ENCODE measurements around the gene ASCC1.

ASCC1 gene

DNA sequence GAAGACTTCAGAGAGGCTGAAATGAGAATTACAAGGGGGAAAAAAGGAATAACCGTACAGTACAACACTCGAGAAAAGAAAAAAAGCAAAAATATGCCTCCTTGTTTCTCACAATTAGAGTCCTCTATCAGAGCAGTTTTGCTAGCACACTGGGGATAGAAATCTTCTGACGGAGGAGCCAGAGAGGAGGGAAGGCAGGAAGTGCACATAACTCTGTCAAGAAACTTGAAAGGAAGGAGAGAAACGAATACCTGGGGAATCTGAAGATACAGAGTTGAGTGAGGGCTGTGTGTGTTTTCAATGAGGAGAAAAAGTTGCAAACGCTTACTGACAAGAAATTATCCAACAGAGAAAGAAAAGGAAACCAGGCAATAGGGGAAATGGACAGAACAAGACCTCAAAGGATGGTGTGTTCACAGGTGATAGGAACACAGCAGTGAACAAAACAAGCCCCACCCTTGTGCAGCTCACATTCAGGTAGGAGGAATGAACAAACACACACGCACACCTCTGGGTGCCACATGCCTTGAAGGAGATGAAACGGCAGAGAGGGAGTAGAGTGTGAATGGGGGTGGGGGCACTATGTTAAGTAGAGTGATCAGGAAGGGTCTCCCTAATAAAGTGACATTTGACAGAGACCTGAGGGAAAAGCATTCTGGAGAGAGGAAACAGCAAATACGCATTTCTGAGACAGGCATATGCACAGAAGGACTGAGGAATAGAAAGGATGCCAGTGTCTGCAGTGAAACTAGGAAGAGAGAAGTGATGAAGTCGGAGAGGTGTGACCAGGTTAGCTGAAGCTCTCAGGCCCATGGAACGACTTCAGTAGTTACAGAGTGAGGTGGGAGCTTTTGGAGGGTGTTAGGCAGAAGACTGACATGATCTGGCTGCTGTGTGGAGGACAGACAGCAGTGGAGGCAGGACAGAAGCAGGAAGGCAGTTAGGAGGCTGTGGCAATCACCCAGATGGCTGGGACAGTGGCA, 81.0 kb downstream of the ASCC1 start:
- no peak for DNase-seq (ENCODE audit: low read depth)
- H3K4me3 ChIP-seq (ENCODE audit: low read depth, low read length), result no peak overlapping the region
- in situ Hi-C loops (cut with HindIII; ENCODE audit: low sequenced_read_pairs), result no loop called here
- TF ChIP-seq CTCF (IDR thresholded peaks at IDR 0.05; ENCODE audit: low read depth, low read length, missing control alignments), result no peak

- DNase-seq (ENCODE audit: low read depth), result peak; percentile 40
- H3K4me3 ChIP-seq (ENCODE audit: low read depth, low read length), result no peak overlapping the region
- no peak for TF ChIP-seq CTCF (IDR thresholded peaks at IDR 0.05; ENCODE audit: low read depth, low read length, missing control alignments)
- in situ Hi-C loops (cut with HindIII; ENCODE audit: low sequenced_read_pairs), result no loop called here
Observed at GRCh38 chr10:72133517-72133916, 82.6 kb downstream of the ASCC1 start.

DNA sequence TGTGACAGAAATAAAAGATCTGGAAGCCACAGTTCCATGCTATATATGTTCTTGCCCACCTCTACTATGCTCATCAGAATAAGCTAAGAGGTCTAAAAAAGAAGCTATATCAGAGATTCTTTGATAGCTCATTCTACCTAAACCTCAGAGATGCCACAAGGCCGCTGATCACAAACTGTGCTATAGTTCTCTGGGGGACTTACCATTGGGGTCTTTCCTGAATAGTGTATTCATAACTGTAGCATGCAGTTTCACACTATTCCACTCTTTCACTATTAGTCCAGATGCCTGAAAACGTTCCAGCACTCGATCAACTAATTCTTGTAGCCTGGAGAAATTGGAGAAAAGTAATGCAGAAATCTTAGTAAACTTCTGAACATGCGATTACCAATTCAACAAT, 83.2 kb downstream of the ASCC1 start:
- H3K4me3 ChIP-seq (ENCODE audit: low read depth, low read length), result no peak overlapping the region
- no peak for TF ChIP-seq CTCF (IDR thresholded peaks at IDR 0.05; ENCODE audit: low read depth, low read length, missing control alignments)
- DNase-seq (ENCODE audit: low read depth), result no peak
- in situ Hi-C loops (cut with HindIII; ENCODE audit: low sequenced_read_pairs), result no loop called here

DNA sequence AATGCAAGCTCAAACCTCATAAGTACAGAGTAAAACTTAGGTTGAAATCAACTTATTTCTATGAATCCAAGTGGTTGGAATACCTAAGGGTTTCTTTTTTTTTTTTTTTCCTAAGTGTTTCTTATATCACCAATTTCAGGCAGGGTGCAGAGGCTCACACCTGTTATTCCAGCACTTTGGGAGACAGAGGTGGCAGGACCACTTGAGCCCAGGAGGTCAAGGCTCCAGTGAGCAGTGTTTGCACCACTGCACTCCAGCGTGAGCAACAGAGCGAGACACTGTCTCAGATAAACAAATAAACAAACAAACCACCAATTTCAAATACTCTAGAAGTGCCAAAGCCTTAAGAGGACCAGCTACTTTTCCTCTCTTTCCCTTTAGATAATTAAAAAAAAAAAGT, 88.5 kb downstream of the ASCC1 start:
- no peak for TF ChIP-seq CTCF (IDR thresholded peaks at IDR 0.05; ENCODE audit: low read depth, low read length, missing control alignments)
- no peak overlapping the region for H3K4me3 ChIP-seq (ENCODE audit: low read depth, low read length)
- no peak for DNase-seq (ENCODE audit: low read depth)
- in situ Hi-C loops (cut with HindIII; ENCODE audit: low sequenced_read_pairs), result loop anchor here (5.0 kb wide), 1 partner anchor 195 kb away; no protein-coding TSS in a partner anchor

GRCh38 chr10:72126872-72127232, 89.2 kb downstream of the ASCC1 start:
- no peak overlapping the region for H3K4me3 ChIP-seq (ENCODE audit: low read depth, low read length)
- no peak for TF ChIP-seq CTCF (IDR thresholded peaks at IDR 0.05; ENCODE audit: low read depth, low read length, missing control alignments)
- in situ Hi-C loops (cut with HindIII; ENCODE audit: low sequenced_read_pairs), result loop anchor here (5.0 kb wide), 1 partner anchor 195 kb away; no protein-coding TSS in a partner anchor
- no peak for DNase-seq (ENCODE audit: low read depth)

DNA sequence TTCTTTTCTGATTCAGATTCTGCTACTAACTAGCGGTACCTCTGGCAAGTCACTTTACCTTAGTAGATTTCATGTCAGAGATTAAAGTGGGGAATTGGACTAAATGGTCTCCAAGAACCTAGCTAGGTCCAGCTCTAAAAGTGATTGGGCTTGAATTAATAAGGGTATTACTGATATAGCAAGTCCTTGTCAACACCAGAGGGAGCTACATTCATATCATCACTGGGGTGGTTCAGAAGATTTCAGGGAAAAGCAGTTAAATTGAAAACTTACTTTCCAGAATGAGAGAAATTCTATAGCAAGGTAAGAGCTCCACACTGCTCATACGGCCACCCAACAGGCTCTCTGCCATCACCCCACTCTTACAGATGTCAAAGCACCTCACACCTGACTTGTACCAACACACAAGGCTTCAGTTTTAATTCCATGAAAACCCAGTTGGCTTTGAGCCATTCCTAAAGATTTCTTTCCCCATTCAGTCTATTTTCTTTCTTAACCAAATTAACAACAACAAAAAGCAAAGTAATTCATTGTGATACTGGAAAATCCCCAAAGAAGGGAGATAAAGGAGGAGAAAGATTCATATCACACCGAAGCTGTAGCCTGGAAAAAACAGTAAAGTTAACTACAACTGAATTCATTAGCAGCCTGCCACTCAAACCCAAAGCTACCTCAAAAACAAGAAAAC, 89.7 kb downstream of the ASCC1 start:
- TF ChIP-seq CTCF (IDR thresholded peaks at IDR 0.05; ENCODE audit: low read depth, low read length, missing control alignments), result peak; percentile 50
- in situ Hi-C loops (cut with HindIII; ENCODE audit: low sequenced_read_pairs), result loop anchor here (5.0 kb wide), 1 partner anchor 196 kb away; no protein-coding TSS in a partner anchor
- H3K4me3 ChIP-seq (ENCODE audit: low read depth, low read length), result no peak overlapping the region
- peak; percentile 36 for DNase-seq (ENCODE audit: low read depth)
